Measurements from ENCODE around the gene MICAL2. TPM values are rescaled to one million over a fixed set of nuclear protein-coding genes. Genes with fewer than 3 reads are reported as not detected.

Gene MICAL2
- total RNA-seq, 1 donor from 2014 or later = 4.4 TPM

DNA sequence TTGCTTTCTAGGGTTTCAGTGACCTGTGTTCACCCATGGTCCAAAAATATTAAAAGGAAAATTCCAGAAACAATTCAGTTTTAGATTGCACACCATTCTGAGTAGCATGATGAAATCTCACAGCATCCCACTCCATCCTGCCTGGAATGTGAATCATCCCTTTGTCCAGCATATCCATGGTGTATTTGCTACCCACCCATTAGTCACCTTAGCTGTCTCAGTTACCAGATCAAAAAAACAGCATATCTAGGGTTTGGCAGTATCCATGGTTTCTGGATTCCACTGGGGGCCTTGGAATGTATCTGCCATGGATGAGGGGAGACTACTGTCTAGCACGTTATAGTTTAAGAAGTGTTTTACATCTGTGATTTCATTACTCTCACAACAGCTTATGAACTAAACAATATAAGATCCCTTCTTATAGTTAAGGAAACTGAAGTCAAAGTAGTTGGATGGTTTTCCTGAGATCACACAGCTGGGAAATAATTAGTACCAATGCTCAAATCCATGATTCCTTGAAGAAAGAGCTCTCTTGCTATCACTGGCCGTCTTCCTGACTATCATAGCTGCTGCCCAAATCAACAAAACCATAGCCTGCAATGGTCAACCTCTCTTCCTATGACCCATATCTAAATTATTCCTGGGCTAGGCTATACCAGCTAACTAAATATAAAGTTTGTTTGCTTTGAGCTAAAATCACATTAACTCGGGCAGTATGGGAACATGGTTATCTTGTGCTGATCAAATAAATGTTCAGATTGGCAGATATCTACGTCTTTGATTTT, 122.6 kb downstream of the MICAL2 start:
- Mint-ChIP-seq H3K27ac (ENCODE audit: unreplicated experiment) (no peak overlapping the region), H3K27me3 (ENCODE audit: unreplicated experiment) (peaks cover 7% of the 10 kb centered on the region), H3K9me3 (ENCODE audit: unreplicated experiment) (peaks cover 9% of the 10 kb centered on the region), H3K4me3 (ENCODE audit: unreplicated experiment) (no peak overlapping the region), H3K36me3 (ENCODE audit: unreplicated experiment) (no peaks in the 10 kb centered on the region), H3K4me1 (ENCODE audit: low read depth, unreplicated experiment) (peaks cover 13% of the 10 kb centered on the region)
- no peak for TF ChIP-seq CTCF (IDR thresholded peaks at IDR 0.05; ENCODE audit: partially characterized antibody, unreplicated experiment)
- DNase-seq = no peak

- peaks cover 13% of the 10 kb centered on the region for H3K4me1 Mint-ChIP-seq (ENCODE audit: low read depth, unreplicated experiment)
- DNase-seq = no peak
- peaks cover 7% of the 10 kb centered on the region for H3K9me3 Mint-ChIP-seq (ENCODE audit: unreplicated experiment)
- no peak overlapping the region for H3K4me3 Mint-ChIP-seq (ENCODE audit: unreplicated experiment)
- no peak overlapping the region for H3K27ac Mint-ChIP-seq (ENCODE audit: unreplicated experiment)
- TF ChIP-seq CTCF (IDR thresholded peaks at IDR 0.05; ENCODE audit: partially characterized antibody, unreplicated experiment) = no peak
- peaks cover 7% of the 10 kb centered on the region for H3K27me3 Mint-ChIP-seq (ENCODE audit: unreplicated experiment)
- no peaks in the 10 kb centered on the region for H3K36me3 Mint-ChIP-seq (ENCODE audit: unreplicated experiment)
These were observed 123.2 kb downstream of the MICAL2 start for GRCh38 chr11:12233602-12233925.

DNA sequence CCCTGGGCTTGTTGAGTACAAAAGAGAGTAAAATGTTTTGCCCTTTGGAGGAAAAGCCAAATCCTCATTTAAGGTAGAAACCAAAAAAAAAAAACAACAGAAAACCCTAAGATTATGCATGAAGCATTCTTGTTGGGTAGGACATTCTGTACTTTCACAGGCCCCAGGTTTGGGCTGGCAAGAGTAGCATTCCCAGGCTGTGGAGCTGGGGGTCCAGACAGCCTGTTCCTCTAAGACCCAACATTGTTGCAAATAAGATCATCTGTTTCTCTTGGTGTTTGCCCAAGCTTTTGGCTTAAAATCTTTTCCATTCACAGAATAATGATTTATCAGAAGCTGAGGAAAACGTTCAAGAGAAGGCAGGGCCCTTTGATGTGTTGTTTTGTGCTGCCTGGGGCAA, 123.8 kb downstream of the MICAL2 start:
- peaks cover 7% of the 10 kb centered on the region for H3K9me3 Mint-ChIP-seq (ENCODE audit: unreplicated experiment)
- H3K4me1 Mint-ChIP-seq (ENCODE audit: low read depth, unreplicated experiment) = peaks cover 13% of the 10 kb centered on the region
- H3K36me3 Mint-ChIP-seq (ENCODE audit: unreplicated experiment) = no peaks in the 10 kb centered on the region
- no peak for TF ChIP-seq CTCF (IDR thresholded peaks at IDR 0.05; ENCODE audit: partially characterized antibody, unreplicated experiment)
- no peak overlapping the region for H3K27ac Mint-ChIP-seq (ENCODE audit: unreplicated experiment)
- DNase-seq = no peak
- peaks cover 7% of the 10 kb centered on the region for H3K27me3 Mint-ChIP-seq (ENCODE audit: unreplicated experiment)
- no peak overlapping the region for H3K4me3 Mint-ChIP-seq (ENCODE audit: unreplicated experiment)

- H3K4me1 Mint-ChIP-seq (ENCODE audit: low read depth, unreplicated experiment) = peaks cover 13% of the 10 kb centered on the region
- H3K36me3 Mint-ChIP-seq (ENCODE audit: unreplicated experiment) = no peaks in the 10 kb centered on the region
- DNase-seq = no peak
- H3K27ac Mint-ChIP-seq (ENCODE audit: unreplicated experiment) = no peak overlapping the region
- H3K9me3 Mint-ChIP-seq (ENCODE audit: unreplicated experiment) = peaks cover 2% of the 10 kb centered on the region
- H3K4me3 Mint-ChIP-seq (ENCODE audit: unreplicated experiment) = no peak overlapping the region
- TF ChIP-seq CTCF (IDR thresholded peaks at IDR 0.05; ENCODE audit: partially characterized antibody, unreplicated experiment) = no peak
- H3K27me3 Mint-ChIP-seq (ENCODE audit: unreplicated experiment) = peaks cover 5% of the 10 kb centered on the region
These were observed 124.7 kb downstream of the MICAL2 start for GRCh38 chr11:12235080-12235479.

- peaks cover 3% of the 10 kb centered on the region for H3K27me3 Mint-ChIP-seq (ENCODE audit: unreplicated experiment)
- TF ChIP-seq CTCF (IDR thresholded peaks at IDR 0.05; ENCODE audit: partially characterized antibody, unreplicated experiment) = no peak
- peaks cover 13% of the 10 kb centered on the region for H3K4me1 Mint-ChIP-seq (ENCODE audit: low read depth, unreplicated experiment)
- H3K9me3 Mint-ChIP-seq (ENCODE audit: unreplicated experiment) = peaks cover 1% of the 10 kb centered on the region
- DNase-seq = no peak
- no peak overlapping the region for H3K27ac Mint-ChIP-seq (ENCODE audit: unreplicated experiment)
- no peaks in the 10 kb centered on the region for H3K36me3 Mint-ChIP-seq (ENCODE audit: unreplicated experiment)
- no peak overlapping the region for H3K4me3 Mint-ChIP-seq (ENCODE audit: unreplicated experiment)
These were observed 125.2 kb downstream of the MICAL2 start for GRCh38 chr11:12235553-12235946.

All from glutamatergic neuron (in vitro differentiated cells).